HEK293 (cell line): ENCODE results near the gene NCCRP1.
A peak's percentile ranks its signal among the peaks of the same experiment; 100 is the strongest.

ENCODE experiments used
- EGR2 ChIP-seq: fragments of 450-650 bp; formaldehyde crosslinking; IDR thresholded peaks from 2 replicates; pipeline ENCODE4 v1.5.1; 2016; ENCODE audit warnings: low read depth, missing biosample characterization, missing genetic modification characterization
- PRDM2 ChIP-seq: fragments of 450-650 bp; formaldehyde crosslinking; IDR thresholded peaks from 2 replicates; pipeline ENCODE4 v1.5.1; 2016; ENCODE audit warnings: missing biosample characterization, missing genetic modification characterization, borderline replicate concordance
- PRDM6 ChIP-seq: fragments of 450-650 bp; formaldehyde crosslinking; IDR thresholded peaks from 2 replicates; pipeline ENCODE4 v1.5.1; 2017; ENCODE audit warnings: missing biosample characterization, missing genetic modification characterization
- SALL2 ChIP-seq: fragments of 450-650 bp; formaldehyde crosslinking; IDR thresholded peaks from 2 replicates; pipeline ENCODE4 v1.5.0; 2017; ENCODE audit warnings: missing biosample characterization, mild to moderate bottlenecking, missing genetic modification characterization, borderline replicate concordance
- YY1 ChIP-seq: fragments of 450-650 bp; formaldehyde crosslinking; IDR thresholded peaks from 2 replicates; pipeline ENCODE4 v1.5.1; 2018; ENCODE audit warnings: missing biosample characterization, missing genetic modification characterization
- ZBTB11 ChIP-seq: fragments of 450-650 bp; formaldehyde crosslinking; conservative IDR thresholded peaks from 2 replicates; pipeline ENCODE4 v1.5.1; 2016; ENCODE audit warnings: low read depth, missing biosample characterization, missing genetic modification characterization
- ZBTB20 ChIP-seq: fragments of 450-650 bp; formaldehyde crosslinking; IDR thresholded peaks from 2 replicates; pipeline ENCODE4 v1.5.1; 2016; ENCODE audit warnings: missing biosample characterization, missing genetic modification characterization
- ZBTB26 ChIP-seq: fragments of 450-650 bp; formaldehyde crosslinking; optimal IDR thresholded peaks from 2 replicates; pipeline ENCODE3; 2016; ENCODE audit warnings: missing biosample characterization, mild to moderate bottlenecking, missing genetic modification characterization
- ZBTB48 ChIP-seq: fragments of 450-650 bp; formaldehyde crosslinking; IDR thresholded peaks from 2 replicates; pipeline ENCODE4 v1.5.1; 2016; ENCODE audit warnings: missing biosample characterization, missing genetic modification characterization
- ZNF146 ChIP-seq: fragments of 450-650 bp; formaldehyde crosslinking; IDR thresholded peaks from 2 replicates; pipeline ENCODE4 v1.5.1; 2016; ENCODE audit warnings: missing biosample characterization, missing genetic modification characterization
- ZNF18 ChIP-seq: fragments of 450-650 bp; formaldehyde crosslinking; IDR thresholded peaks from 2 replicates; pipeline ENCODE4 v1.5.1; 2016; ENCODE audit warnings: missing biosample characterization, missing genetic modification characterization
- ZNF280C ChIP-seq: fragments of 450-650 bp; formaldehyde crosslinking; IDR thresholded peaks from 2 replicates; pipeline ENCODE4 v1.5.1; 2016; ENCODE audit warnings: missing biosample characterization, missing genetic modification characterization
- ZNF311 ChIP-seq: fragments of 450-650 bp; formaldehyde crosslinking; IDR thresholded peaks from 2 replicates; pipeline ENCODE4 v1.5.1; 2017; ENCODE audit warnings: missing biosample characterization, missing genetic modification characterization, borderline replicate concordance
- ZNF416 ChIP-seq: fragments of 450-650 bp; formaldehyde crosslinking; IDR thresholded peaks from 2 replicates; pipeline ENCODE4 v1.5.1; 2016; ENCODE audit warnings: missing biosample characterization, missing genetic modification characterization
- ZNF488 ChIP-seq: fragments of 450-650 bp; formaldehyde crosslinking; IDR thresholded peaks from 2 replicates; pipeline ENCODE4 v1.5.1; 2016; ENCODE audit warnings: missing biosample characterization, missing genetic modification characterization
- ZNF555 ChIP-seq: fragments of 450-650 bp; formaldehyde crosslinking; conservative IDR thresholded peaks from 2 replicates; pipeline ENCODE4 v1.5.1; 2017; ENCODE audit warnings: missing biosample characterization, mild to moderate bottlenecking, missing genetic modification characterization, inconsistent platforms
- ZNF596 ChIP-seq: fragments of 450-650 bp; IDR thresholded peaks from 2 replicates; pipeline ENCODE4 v1.5.0; 2018; ENCODE audit warnings: missing biosample characterization, mild to moderate bottlenecking, missing genetic modification characterization, moderate library complexity
- ZNF610 ChIP-seq: fragments of 450-650 bp; formaldehyde crosslinking; IDR thresholded peaks from 2 replicates; pipeline ENCODE4 v1.5.1; 2016; ENCODE audit warnings: missing biosample characterization, missing genetic modification characterization, borderline replicate concordance
- ZNF621 ChIP-seq: fragments of 450-650 bp; formaldehyde crosslinking; IDR thresholded peaks from 2 replicates; pipeline ENCODE4 v1.5.1; 2017; ENCODE audit warnings: missing biosample characterization, missing genetic modification characterization
- ZNF624 ChIP-seq: fragments of 450-650 bp; formaldehyde crosslinking; IDR thresholded peaks from 2 replicates; pipeline ENCODE4 v1.5.1; 2017; ENCODE audit warnings: missing biosample characterization, missing genetic modification characterization

NCCRP1 gene

GRCh38 chr19:39157997-39158389 lies 38.8 kb upstream of the NCCRP1 start (continued):
- peak; percentile 36; the same call in 1 of the 2 replicates for TF ChIP-seq PRDM2 (tag by site-specific recombination)
- TF ChIP-seq ZNF280C (tag by site-specific recombination): peak; percentile 70; the same call in 1 of the 2 replicates
- peak; percentile 92 for TF ChIP-seq ZNF311 (tag by site-specific recombination)
- peak; percentile 79; the same call in 1 of the 2 replicates for TF ChIP-seq ZNF18
- TF ChIP-seq ZNF488: 0 out of 2 replicates have a peak, but pooled peaks have one; percentile 16
- TF ChIP-seq ZNF624: no peak
- TF ChIP-seq ZNF596 (tag by site-specific recombination): no peak
- no peak for TF ChIP-seq ZNF555 (tag by site-specific recombination)
- TF ChIP-seq ZNF610: no peak
- TF ChIP-seq ZNF146 (tag by site-specific recombination): no peak
- peak; percentile 38 for TF ChIP-seq ZBTB20 (tag by site-specific recombination)
- TF ChIP-seq ZNF621 (tag by site-specific recombination): 0 out of 2 replicates have a peak, but pooled peaks have one; percentile 62
- no peak for TF ChIP-seq ZNF416 (tag by site-specific recombination)
- no peak for TF ChIP-seq YY1 (tag by site-specific recombination)
- TF ChIP-seq EGR2 (tag by site-specific recombination): 0 out of 2 replicates have a peak, but pooled peaks have one; percentile 34
- TF ChIP-seq SALL2: 0 out of 2 replicates have a peak, but pooled peaks have one; percentile 47
- peak; percentile 55; the same call in 1 of the 2 replicates for TF ChIP-seq ZBTB48
- no peak for TF ChIP-seq PRDM6 (tag by site-specific recombination)
- no peak for TF ChIP-seq ZBTB11 (tag by site-specific recombination)
- TF ChIP-seq ZBTB26: peak; percentile 68
